ENCODE results near the gene FRY.
"Not testable (repeated sequence)": the region's sequence is repeated elsewhere in the genome, so short reads cannot be mapped to it uniquely, and the experiment has no call there.

Gene FRY

GRCh38 chr13:32031025-32031814 lies at the start of gene FRY:
FRY (plus strand) TSS chr13:32031774; CDS start chr13:32031796, 22 bp downstream.
- Mint-ChIP-seq H3K9me3 (no peaks in the 10 kb centered on the region), H3K36me3 (ENCODE audit: low read depth) (no peaks in the 10 kb centered on the region), H3K27ac (no peak within 1 kb of the TSS), H3K27me3 (ENCODE audit: low read depth, poor library complexity) (peaks cover 40% of the 10 kb centered on the region), H3K4me1 (peaks cover 23% of the 10 kb centered on the region), H3K4me3 (peak within 1 kb of the TSS; percentile 89)
- TF ChIP-seq, protein P1, sequence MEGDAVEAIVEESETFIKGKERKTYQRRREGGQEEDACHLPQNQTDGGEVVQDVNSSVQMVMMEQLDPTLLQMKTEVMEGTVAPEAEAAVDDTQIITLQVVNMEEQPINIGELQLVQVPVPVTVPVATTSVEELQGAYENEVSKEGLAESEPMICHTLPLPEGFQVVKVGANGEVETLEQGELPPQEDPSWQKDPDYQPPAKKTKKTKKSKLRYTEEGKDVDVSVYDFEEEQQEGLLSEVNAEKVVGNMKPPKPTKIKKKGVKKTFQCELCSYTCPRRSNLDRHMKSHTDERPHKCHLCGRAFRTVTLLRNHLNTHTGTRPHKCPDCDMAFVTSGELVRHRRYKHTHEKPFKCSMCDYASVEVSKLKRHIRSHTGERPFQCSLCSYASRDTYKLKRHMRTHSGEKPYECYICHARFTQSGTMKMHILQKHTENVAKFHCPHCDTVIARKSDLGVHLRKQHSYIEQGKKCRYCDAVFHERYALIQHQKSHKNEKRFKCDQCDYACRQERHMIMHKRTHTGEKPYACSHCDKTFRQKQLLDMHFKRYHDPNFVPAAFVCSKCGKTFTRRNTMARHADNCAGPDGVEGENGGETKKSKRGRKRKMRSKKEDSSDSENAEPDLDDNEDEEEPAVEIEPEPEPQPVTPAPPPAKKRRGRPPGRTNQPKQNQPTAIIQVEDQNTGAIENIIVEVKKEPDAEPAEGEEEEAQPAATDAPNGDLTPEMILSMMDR (IDR thresholded peaks at IDR 0.05): no peak
- DNase-seq: peak; percentile 75

DNA sequence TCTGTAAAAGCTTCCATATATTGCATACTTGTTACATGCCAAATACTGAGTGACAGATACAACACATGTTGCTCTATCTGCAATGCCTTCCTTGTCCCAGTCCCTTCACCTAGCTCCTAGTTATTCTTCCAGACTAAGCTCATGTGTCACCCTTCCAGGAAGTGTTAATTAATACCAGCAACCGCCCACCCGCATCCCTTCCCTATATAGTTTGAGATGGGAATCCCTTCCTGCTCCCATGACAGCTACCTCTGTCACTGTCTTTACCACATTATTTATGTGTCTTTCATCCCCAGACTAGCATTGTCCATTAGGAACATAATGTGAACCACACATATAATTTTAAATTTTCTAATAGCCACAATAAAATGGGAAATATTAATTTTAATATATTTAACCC lies 49.5 kb upstream of the FRY start:
- H3K36me3 Mint-ChIP-seq (ENCODE audit: low read depth): no peaks in the 10 kb centered on the region
- no peaks in the 10 kb centered on the region for H3K4me1 Mint-ChIP-seq
- peaks cover 5% of the 10 kb centered on the region for H3K27me3 Mint-ChIP-seq (ENCODE audit: low read depth, poor library complexity)
- no peak overlapping the region for H3K4me3 Mint-ChIP-seq
- H3K9me3 Mint-ChIP-seq: peaks cover 5% of the 10 kb centered on the region
- TF ChIP-seq, protein P1 (IDR thresholded peaks at IDR 0.05): no peak
- H3K27ac Mint-ChIP-seq: no peak overlapping the region
- no peak for DNase-seq

GRCh38 chr13:31982540-31982939 lies 49.0 kb upstream of the FRY start:
- DNase-seq: no peak
- Mint-ChIP-seq H3K9me3 (peaks cover 5% of the 10 kb centered on the region), H3K36me3 (ENCODE audit: low read depth) (no peaks in the 10 kb centered on the region), H3K4me1 (no peaks in the 10 kb centered on the region), H3K27me3 (ENCODE audit: low read depth, poor library complexity) (peaks cover 7% of the 10 kb centered on the region), H3K4me3 (no peak overlapping the region), H3K27ac (no peak overlapping the region)
- TF ChIP-seq, protein P1 (IDR thresholded peaks at IDR 0.05): no peak

GRCh38 chr13:31983696-31984095 lies 47.9 kb upstream of the FRY start:
- H3K27ac Mint-ChIP-seq; H3K36me3 Mint-ChIP-seq (ENCODE audit: low read depth); H3K4me1 Mint-ChIP-seq; H3K4me3 Mint-ChIP-seq; H3K27me3 Mint-ChIP-seq (ENCODE audit: low read depth, poor library complexity); H3K9me3 Mint-ChIP-seq; DNase-seq: not testable (repeated sequence)

DNA sequence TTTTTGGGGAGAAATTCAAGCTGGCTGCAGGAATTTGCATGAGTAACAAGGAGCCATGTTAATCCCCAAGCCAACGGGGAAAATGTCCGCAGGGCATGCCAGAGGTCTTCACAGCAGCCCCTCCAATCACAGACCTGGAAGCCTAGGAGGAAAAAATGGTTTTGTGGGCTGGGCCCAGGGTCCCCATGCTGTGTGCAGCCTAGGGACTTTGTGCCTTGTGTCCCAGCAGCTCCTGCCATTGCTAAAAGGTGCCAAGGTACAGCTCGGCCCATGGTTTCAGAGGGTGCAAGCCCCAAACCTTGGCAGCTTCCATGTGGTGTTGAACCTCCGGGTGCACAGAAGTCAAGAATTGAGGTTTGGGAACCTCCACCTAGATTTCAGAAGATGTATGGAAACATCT lies 47.2 kb upstream of the FRY start:
- H3K9me3 Mint-ChIP-seq; H3K27ac Mint-ChIP-seq; H3K4me1 Mint-ChIP-seq; H3K27me3 Mint-ChIP-seq (ENCODE audit: low read depth, poor library complexity); DNase-seq; H3K4me3 Mint-ChIP-seq; H3K36me3 Mint-ChIP-seq (ENCODE audit: low read depth): not testable (repeated sequence)

DNA sequence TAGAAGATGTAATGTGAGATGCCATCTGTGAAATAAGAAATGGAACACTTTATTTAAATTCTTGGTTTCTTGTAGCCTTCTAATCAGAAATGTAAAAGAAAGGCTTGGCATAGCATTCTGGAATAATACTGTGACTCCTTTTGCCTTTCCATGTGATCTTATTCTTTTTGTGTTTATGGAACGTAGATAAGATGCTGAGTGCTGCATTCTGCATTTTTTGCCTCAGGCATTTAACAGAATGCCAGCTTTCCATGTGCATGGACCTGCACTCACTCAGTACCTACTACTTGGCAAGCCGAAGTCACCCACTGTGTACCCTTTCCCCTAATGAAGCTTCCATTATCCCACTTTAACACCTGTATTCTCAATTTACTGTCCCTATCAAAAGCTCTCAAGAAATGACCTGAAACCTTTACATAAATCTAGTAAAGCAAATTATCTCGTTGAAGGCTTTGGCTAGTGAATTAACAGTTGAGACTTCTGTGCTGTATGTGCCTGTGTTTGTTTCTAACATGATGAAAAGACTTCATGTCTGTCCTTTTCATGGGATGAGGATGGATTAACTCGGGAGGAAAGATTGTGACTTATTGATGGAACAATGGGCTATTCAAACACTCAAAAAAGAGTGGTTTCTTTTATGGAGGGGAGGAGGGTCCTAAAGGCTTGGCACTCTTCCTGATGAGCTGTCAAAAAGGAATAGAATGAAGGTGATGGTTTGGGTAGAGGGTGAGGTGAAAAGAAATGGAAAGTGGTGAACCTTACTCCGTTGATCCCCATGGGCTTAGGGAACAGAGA lies 44.7 kb upstream of the FRY start:
- H3K36me3 Mint-ChIP-seq (ENCODE audit: low read depth): no peaks in the 10 kb centered on the region
- H3K4me1 Mint-ChIP-seq: no peaks in the 10 kb centered on the region
- H3K9me3 Mint-ChIP-seq: peaks cover 5% of the 10 kb centered on the region
- H3K27me3 Mint-ChIP-seq (ENCODE audit: low read depth, poor library complexity): peaks cover 3% of the 10 kb centered on the region
- no peak for DNase-seq
- H3K4me3 Mint-ChIP-seq: peak overlapping the region; percentile 9
- no peak overlapping the region for H3K27ac Mint-ChIP-seq
- TF ChIP-seq, protein P1 (IDR thresholded peaks at IDR 0.05): no peak

All from nephron progenitor cell (in vitro differentiated cells).